Esophagus muscularis mucosa (tissue), 3 donors: Measurements from ENCODE around the gene ADAMTS7.
"Not testable (repeated sequence)": the region's sequence is repeated elsewhere in the genome, so short reads cannot be mapped to it uniquely, and the experiment has no call there.

Experiments used
- POLR2A ChIP-seq: fragments of 450-650 bp; IDR thresholded peaks from one replicate; pipeline ENCODE4 v1.6.1; 2017; ENCODE audit warnings: antibody characterized with exemption, moderate library complexity, mild to moderate bottlenecking, low read depth
- TF ChIP-seq, protein P1 (sequence below), 3 experiments: fragments of 200-600 bp in 2 of 3; fragments of 450-650 bp in 1 of 3; sonication (generic) in 2 of 3; IDR thresholded peaks; one replicate each; pipeline ENCODE4 v1.5.1; 2017 to 2019; ENCODE audit warnings: antibody characterized with exemption in 3 of 3, mild to moderate bottlenecking in 2 of 3, moderate library complexity in 1 of 3

DNA sequence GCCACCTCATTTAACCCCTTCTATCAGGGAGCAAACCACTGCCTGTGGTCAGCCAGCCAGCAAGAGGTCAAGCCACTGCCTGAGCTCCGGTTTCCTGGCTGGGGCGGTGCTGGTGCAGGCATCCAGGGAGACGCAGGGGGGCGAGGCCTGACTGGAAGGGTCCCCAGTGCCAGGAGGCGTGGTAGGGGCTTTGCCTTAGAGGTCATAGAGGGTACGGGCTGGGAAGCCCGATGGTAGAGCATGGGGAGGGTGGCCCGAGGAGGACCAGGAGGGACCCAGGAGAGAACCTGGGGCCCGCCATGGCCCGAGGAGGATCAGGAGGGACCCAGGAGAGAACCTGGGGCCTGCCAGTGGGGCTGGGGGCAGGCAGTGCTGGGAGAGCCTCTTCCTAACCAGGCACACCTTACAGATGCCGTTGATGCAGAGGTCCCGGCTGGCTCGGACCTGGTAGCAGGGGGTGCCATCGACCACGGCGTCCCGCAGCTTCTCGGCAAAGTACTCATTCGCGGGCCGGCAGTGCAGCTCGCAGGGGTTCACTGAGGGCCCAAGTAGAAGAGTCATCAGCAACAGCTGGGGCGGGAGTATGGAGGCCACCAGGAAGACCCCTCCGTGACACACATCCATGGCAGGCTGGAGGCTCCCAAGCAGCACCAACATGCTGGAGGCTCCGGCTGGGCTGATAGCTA lies 37.4 kb downstream of the ADAMTS7 start:
- TF ChIP-seq, protein P1, sequence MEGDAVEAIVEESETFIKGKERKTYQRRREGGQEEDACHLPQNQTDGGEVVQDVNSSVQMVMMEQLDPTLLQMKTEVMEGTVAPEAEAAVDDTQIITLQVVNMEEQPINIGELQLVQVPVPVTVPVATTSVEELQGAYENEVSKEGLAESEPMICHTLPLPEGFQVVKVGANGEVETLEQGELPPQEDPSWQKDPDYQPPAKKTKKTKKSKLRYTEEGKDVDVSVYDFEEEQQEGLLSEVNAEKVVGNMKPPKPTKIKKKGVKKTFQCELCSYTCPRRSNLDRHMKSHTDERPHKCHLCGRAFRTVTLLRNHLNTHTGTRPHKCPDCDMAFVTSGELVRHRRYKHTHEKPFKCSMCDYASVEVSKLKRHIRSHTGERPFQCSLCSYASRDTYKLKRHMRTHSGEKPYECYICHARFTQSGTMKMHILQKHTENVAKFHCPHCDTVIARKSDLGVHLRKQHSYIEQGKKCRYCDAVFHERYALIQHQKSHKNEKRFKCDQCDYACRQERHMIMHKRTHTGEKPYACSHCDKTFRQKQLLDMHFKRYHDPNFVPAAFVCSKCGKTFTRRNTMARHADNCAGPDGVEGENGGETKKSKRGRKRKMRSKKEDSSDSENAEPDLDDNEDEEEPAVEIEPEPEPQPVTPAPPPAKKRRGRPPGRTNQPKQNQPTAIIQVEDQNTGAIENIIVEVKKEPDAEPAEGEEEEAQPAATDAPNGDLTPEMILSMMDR (IDR thresholded peaks at IDR 0.05): not testable (repeated sequence)
- not testable (repeated sequence) for TF ChIP-seq POLR2A
